Measurements from ENCODE around the gene KIF27.
"Not testable (repeated sequence)": the region's sequence is repeated elsewhere in the genome, so short reads cannot be mapped to it uniquely, and the experiment has no call there.

DNA sequence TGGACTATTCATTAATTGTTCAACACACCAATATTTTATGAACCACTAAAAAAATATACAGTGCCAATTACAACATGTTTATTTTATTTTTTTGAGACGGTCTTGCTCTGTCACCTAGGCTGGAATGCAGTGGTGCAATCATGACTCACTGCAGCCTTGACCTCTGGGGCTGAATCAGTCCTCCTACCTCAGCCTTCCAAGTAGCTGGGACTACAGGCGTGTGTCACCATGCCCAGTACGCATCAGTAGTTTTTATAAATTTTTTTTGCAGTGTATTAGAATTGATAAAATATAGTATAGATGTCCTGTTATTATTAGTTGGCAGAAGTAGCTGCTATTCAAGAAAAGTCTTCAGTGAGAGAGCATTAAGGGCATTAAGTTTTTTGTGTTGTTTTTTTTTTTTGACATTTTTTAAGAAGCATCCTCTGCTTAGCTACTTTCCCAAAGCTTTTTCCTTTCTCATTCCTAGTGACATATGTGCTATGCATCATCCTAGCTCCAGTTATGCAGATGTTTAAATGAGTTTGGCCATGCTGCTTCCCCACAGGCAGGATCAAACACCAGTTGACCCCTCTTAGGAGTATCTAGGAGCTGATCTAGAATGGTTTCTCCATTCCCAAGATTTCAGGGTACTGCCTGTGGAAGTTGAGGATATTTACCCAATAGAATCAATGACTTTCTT, 35.5 kb downstream of the KIF27 start:
- TF ChIP-seq CTCF (IDR thresholded peaks at IDR 0.05; ENCODE audit: low read length); EZH2 (IDR thresholded peaks at IDR 0.05; ENCODE audit: borderline replicate concordance, low read length): not testable (repeated sequence)

Data from OCI-LY1 (cell line).